Lower leg skin (tissue), 4 donors: ENCODE measurements around the gene KRTAP10-5. TPM values are rescaled to one million over a fixed set of nuclear protein-coding genes. Genes with fewer than 3 reads are reported as not detected.

Experiments used
- DNase-seq, 2 donors: peaks; one replicate each; pipeline ENCODE4 v3.0.0-alpha.2; 2019; ENCODE audit warnings: low spot score in 2 of 2
- H3K4me3 ChIP-seq: fragments of 200-600 bp; sonication (generic); 2 replicates; pipeline ENCODE4 v1.5.1; 2017; ENCODE audit warnings: mild to moderate bottlenecking, low read depth; ENCODE audit not compliant: poor library complexity, severe bottlenecking
- CTCF ChIP-seq, 3 donors: fragments of 450-650 bp; IDR thresholded peaks; one replicate each; pipeline ENCODE4 v1.5.1; 2016; ENCODE audit warnings: antibody characterized with exemption in 3 of 3, mild to moderate bottlenecking in 3 of 3, moderate library complexity in 2 of 3
- POLR2A ChIP-seq, 2 donors: fragments of 450-650 bp; IDR thresholded peaks; one replicate each; pipeline ENCODE4 v1.6.1; 2016 to 2017; ENCODE audit warnings: antibody characterized with exemption in 2 of 2, mild to moderate bottlenecking in 1 of 2, moderate library complexity in 1 of 2
- WGBS, 2 donors: methylation state at CpG; one replicate each; pipeline ENCODE4 v1.1.5; 2018; 5-methylcytosine and 5-hydroxymethylcytosine counted together
- intact Hi-C: fragments of 100-400 bp; cut with DNase I; formaldehyde crosslinking; loops from one replicate; pipeline ENCODE4 v1.15.0; 2023; ENCODE audit warnings: low total_unique reads
- total RNA-seq, 4 donors: library from RNA; depleted of rRNA; stranded (reverse); fragments of >200 nt; gene quantifications; one replicate each; pipeline ENCODE4 v1.1.0, GENCODE V29; 2016

Gene KRTAP10-5
- total RNA-seq, 4 donors from 2014 or later = 6.1 TPM; not detected in 3

GRCh38 chr21:44535963-44536362, 44.4 kb downstream of the KRTAP10-5 start:
- TF ChIP-seq CTCF (IDR thresholded peaks at IDR 0.05) (no peak), POLR2A (IDR thresholded peaks at IDR 0.05) (no peak)
- DNase-seq = peak in 1 of 2 donors; percentile 71

DNA sequence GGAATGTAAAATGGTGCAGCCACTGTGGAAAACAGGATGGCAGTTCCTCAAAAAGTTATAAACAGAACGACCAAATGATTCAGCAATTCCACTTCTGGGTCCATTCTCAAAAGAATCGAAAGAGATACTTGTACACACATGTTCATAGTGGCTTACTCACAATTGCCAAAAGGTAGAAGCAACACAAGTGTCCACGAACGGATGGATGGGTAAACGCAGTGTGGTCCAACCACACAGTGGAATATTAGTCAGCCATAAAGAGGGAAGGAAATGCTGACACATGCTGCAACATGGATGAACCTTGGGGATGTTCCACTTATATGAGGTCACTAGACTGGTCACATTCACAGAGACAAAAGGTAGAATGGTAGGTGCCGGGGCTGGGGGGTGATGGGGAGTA, 45.7 kb downstream of the KRTAP10-5 start:
- 85% methylated on average over 6 of the region's 6 CpGs for WGBS, 2 donors

More at GRCh38 chr21:44535963-44536362, 44.4 kb downstream of the KRTAP10-5 start:
- H3K4me3 ChIP-seq = no peak overlapping the region
- intact Hi-C loops = no loop called here
- 60% methylated on average over 7 of the region's 7 CpGs for WGBS, 2 donors

GRCh38 chr21:44533891-44534627, 46.3 kb downstream of the KRTAP10-5 start:
- WGBS, 2 donors = 92 to 93% methylated on average over 15 to 19 of the region's 21 CpGs

More for the DNA sequence above, 45.7 kb downstream of the KRTAP10-5 start:
- TF ChIP-seq CTCF (IDR thresholded peaks at IDR 0.05) = no peak
- TF ChIP-seq POLR2A (IDR thresholded peaks at IDR 0.05) = no peak
- intact Hi-C loops = no loop called here
- DNase-seq = peak in 1 of 2 donors; percentile 57
- H3K4me3 ChIP-seq = no peak overlapping the region

GRCh38 chr21:44533121-44533890, 47.1 kb downstream of the KRTAP10-5 start:
- TF ChIP-seq POLR2A (IDR thresholded peaks at IDR 0.05) = no peak
- no peak for TF ChIP-seq CTCF (IDR thresholded peaks at IDR 0.05)
- peak in 1 of 2 donors; percentile 68 for DNase-seq
- WGBS, 2 donors = 91 to 95% methylated on average over 34 to 36 of the region's 37 CpGs
- intact Hi-C loops = no loop called here
- H3K4me3 ChIP-seq = no peak overlapping the region

More at GRCh38 chr21:44533891-44534627, 46.3 kb downstream of the KRTAP10-5 start:
- no peak overlapping the region for H3K4me3 ChIP-seq
- intact Hi-C loops = no loop called here
- TF ChIP-seq CTCF (IDR thresholded peaks at IDR 0.05) (no peak), POLR2A (IDR thresholded peaks at IDR 0.05) (no peak)
- peak in 1 of 2 donors; percentile 59 for DNase-seq

- WGBS, 2 donors = 88 to 91% methylated on average over 16 of the region's 16 CpGs
- intact Hi-C loops = no loop called here
- peak in 1 of 2 donors; percentile 67 for DNase-seq
- no peak for TF ChIP-seq POLR2A (IDR thresholded peaks at IDR 0.05)
- no peak for TF ChIP-seq CTCF (IDR thresholded peaks at IDR 0.05)
- no peak overlapping the region for H3K4me3 ChIP-seq
Measured at GRCh38 chr21:44532712-44533111, 47.7 kb downstream of the KRTAP10-5 start.
